B cell (primary cell): ENCODE measurements around the gene ZC3H12C. TPM values are rescaled to one million over a fixed set of nuclear protein-coding genes. Genes with fewer than 3 reads are reported as not detected.

Source experiments
- ATAC-seq: fragments of 200-7000 bp; cut with Tn5 transposase; one replicate; pipeline ENCODE4 v1.10.0; 2021; ENCODE audit warnings: low read depth, mild to moderate bottlenecking, moderate number of reproducible peaks, moderate library complexity
- CTCF ChIA-PET: fragments of 350-600 bp; sonication (Branson Sonifier 250); formaldehyde crosslinking; loops from one replicate; lab custom pipeline; 2021; ENCODE audit warnings: antibody characterized with exemption, inconsistent platforms; lab: Charles Lee
- POLR2A ChIA-PET: fragments of 350-600 bp; sonication (Branson Sonifier 250); formaldehyde crosslinking; loops from one replicate; lab custom pipeline; 2021; ENCODE audit warnings: antibody characterized with exemption; lab: Charles Lee
- DNase-seq: peaks from one replicate; pipeline ENCODE4 v3.0.0; 2013
- H2AFZ ChIP-seq: 2 replicates; pipeline ENCODE4 v1.6.1; 2012; ENCODE audit warnings: mild to moderate bottlenecking, low read depth, low read length; ENCODE audit not compliant: insufficient read depth, poor library complexity, severe bottlenecking
- H3K27ac ChIP-seq, 2 donors: 1 replicate in 1 of 2; 2 replicates in 1 of 2; pipeline ENCODE4 v1.5.1; 2012 to 2013; ENCODE audit warnings: low read length in 2 of 2, mild to moderate bottlenecking in 2 of 2, moderate library complexity in 1 of 2
- H3K27me3 ChIP-seq, 4 experiments: fragments of 200-600 bp in 1 of 4; sonication (generic) in 1 of 4; replicated peaks in 1 of 4; 1 replicate in 2 of 4; 2 replicates in 2 of 4; pipeline versions ENCODE4 v1.6.1 to v1.7.0; 2013 to 2016; ENCODE audit warnings: low read length in 3 of 4, mild to moderate bottlenecking in 2 of 4, mixed read lengths in 1 of 4, moderate library complexity in 1 of 4; ENCODE audit not compliant: insufficient read depth in 4 of 4, control insufficient read depth in 3 of 4; ENCODE audit errors: control extremely low read depth in 1 of 4
- H3K36me3 ChIP-seq, 2 experiments: replicated peaks in 1 of 2; 1 replicate in 1 of 2; 2 replicates in 1 of 2; pipeline versions ENCODE4 v1.6.1 to v1.7.1; 2013; ENCODE audit warnings: low read length in 1 of 2; ENCODE audit not compliant: insufficient read depth in 2 of 2, control insufficient read depth in 1 of 2; ENCODE audit errors: control extremely low read depth in 1 of 2, extremely low read depth in 1 of 2
- H3K4me1 ChIP-seq, 2 donors: fragments of 200-600 bp in 1 of 2; sonication (generic) in 1 of 2; 1 replicate in 1 of 2; 2 replicates in 1 of 2; pipeline versions ENCODE4 v1.5.1 to v1.6.1; 2013 to 2017; ENCODE audit warnings: low read length in 2 of 2; ENCODE audit not compliant: control insufficient read depth in 2 of 2, insufficient read depth in 2 of 2
- H3K4me2 ChIP-seq: replicated peaks from 2 replicates; pipeline ENCODE3; 2012; ENCODE audit warnings: mild to moderate bottlenecking, low read depth, low read length; ENCODE audit not compliant: poor library complexity, severe bottlenecking
- H3K4me3 ChIP-seq, 5 experiments: fragments of 200-600 bp in 1 of 5; sonication (generic) in 1 of 5; 1 replicate in 3 of 5; 2 replicates in 2 of 5; pipeline versions ENCODE4 v1.5.1 to v1.7.0; 2011 to 2016; ENCODE audit warnings: low read length in 4 of 5, mild to moderate bottlenecking in 4 of 5, low read depth in 2 of 5, control low read depth in 1 of 5, moderate library complexity in 1 of 5; ENCODE audit not compliant: insufficient read depth in 1 of 5; ENCODE audit errors: control extremely low read depth in 1 of 5, extremely low read depth in 1 of 5
- H3K79me2 ChIP-seq: fragments of 200-600 bp; sonication (generic); one replicate; pipeline ENCODE4 v1.6.0; 2016; ENCODE audit warnings: low read length; ENCODE audit not compliant: control insufficient read depth, insufficient read depth
- H3K9ac ChIP-seq: fragments of 200-600 bp; sonication (generic); 2 replicates; pipeline ENCODE4 v1.6.1; 2017; ENCODE audit warnings: mild to moderate bottlenecking, low read length, moderate library complexity
- H3K9me3 ChIP-seq, 3 donors: one replicate each; pipeline versions ENCODE4 v1.6.1 to v1.7.1; 2013; ENCODE audit warnings: low read length in 2 of 3; ENCODE audit not compliant: control insufficient read depth in 2 of 3, insufficient read depth in 1 of 3; ENCODE audit errors: control extremely low read depth in 1 of 3
- H4K20me1 ChIP-seq: 2 replicates; pipeline ENCODE4 v1.6.0; 2012; ENCODE audit warnings: mild to moderate bottlenecking, low read length; ENCODE audit not compliant: insufficient read depth, control insufficient read depth, poor library complexity, severe bottlenecking
- H3K27ac Mint-ChIP-seq: one replicate; pipeline ENCODE4 v1.8.0; 2021; ENCODE audit warnings: mixed read lengths
- H3K27me3 Mint-ChIP-seq: one replicate; pipeline ENCODE4 v1.8.0; 2021; ENCODE audit warnings: mixed read lengths
- H3K4me1 Mint-ChIP-seq: one replicate; pipeline ENCODE4 v1.8.0; 2021; ENCODE audit warnings: mixed read lengths
- H3K4me3 Mint-ChIP-seq: one replicate; pipeline ENCODE4 v1.8.0; 2021; ENCODE audit warnings: mixed read lengths
- H3K9me3 Mint-ChIP-seq: one replicate; pipeline ENCODE4 v1.8.0; 2022; ENCODE audit warnings: mixed read lengths; ENCODE audit not compliant: insufficient read depth
- EZH2 ChIP-seq: IDR thresholded peaks from 2 replicates; pipeline ENCODE4 v1.6.1; 2012; ENCODE audit warnings: borderline replicate concordance, low read depth, mild to moderate bottlenecking, moderate library complexity, low read length; ENCODE audit not compliant: insufficient read depth, poor library complexity, severe bottlenecking
- WGBS: methylation state at CpG from one replicate; pipeline ENCODE4 v1.1.5; 2013; ENCODE audit warnings: missing lambda C conversion rate; ENCODE audit not compliant: insufficient coverage; 5-methylcytosine and 5-hydroxymethylcytosine counted together
- intact Hi-C: fragments of 100-400 bp; cut with micrococcal nuclease; formaldehyde crosslinking; loops from one replicate; pipeline ENCODE4 v1.10.0; 2022
- polyA plus RNA-seq: library from polyadenylated mRNA; depleted of rRNA; stranded (reverse); fragments of >200 nt; gene quantifications from 2 replicates; pipeline ENCODE4 v1.2.3, GENCODE V29; 2012
- total RNA-seq, 2 donors: library from RNA; stranded (reverse); fragments of 120-200 nt in 1 of 2; gene quantifications; 1 replicate in 1 of 2; 2 replicates in 1 of 2; pipeline versions ENCODE4 v1.2.3 to v1.2.4, GENCODE V29; 2013 to 2022
- TF ChIP-seq, protein P1 (sequence below): fragments of 200-600 bp; IDR thresholded peaks from one replicate; pipeline ENCODE4 v1.8.0; 2022; ENCODE audit warnings: antibody characterized with exemption, mild to moderate bottlenecking

ZC3H12C gene
- total and polyA plus RNA-seq, 2 donors (not counting 1 experiment from before 2014, with no cell fraction given) = 0.01 to 0.10 TPM

- intact Hi-C loops = no loop called here
- Mint-ChIP-seq H3K4me1 (no peaks in the 10 kb centered on the region), H3K27me3 (peaks cover 13% of the 10 kb centered on the region), H3K9me3 (no peaks in the 10 kb centered on the region), H3K4me3 (no peak overlapping the region), H3K27ac (no peak overlapping the region)
- H3K9ac ChIP-seq = no peak overlapping the region
- no peaks in the 10 kb centered on the region for H3K79me2 ChIP-seq
- no peaks in the 10 kb centered on the region for H4K20me1 ChIP-seq
- H3K36me3 ChIP-seq = no peaks in the 10 kb centered on the region
- H3K4me1 ChIP-seq = no peaks in the 10 kb centered on the region
- ChIA-PET POLR2A (no interaction called here), CTCF (interaction anchor here (0.6 kb wide), 1 partner anchor 71 kb away, joined by 3 read pairs; no protein-coding TSS in a partner anchor)
- no peak overlapping the region for H3K4me2 ChIP-seq
- H3K4me3 ChIP-seq = no peak overlapping the region
- no CpG with 5 or more reads among the region's 5 CpGs for WGBS
- H3K27ac ChIP-seq = no peak overlapping the region
- H3K27me3 ChIP-seq = peaks cover 0 to 9% (median 3%) of the 10 kb centered on the region in 4 experiments
- H3K9me3 ChIP-seq = no peaks in the 10 kb centered on the region
- TF ChIP-seq, protein P1, sequence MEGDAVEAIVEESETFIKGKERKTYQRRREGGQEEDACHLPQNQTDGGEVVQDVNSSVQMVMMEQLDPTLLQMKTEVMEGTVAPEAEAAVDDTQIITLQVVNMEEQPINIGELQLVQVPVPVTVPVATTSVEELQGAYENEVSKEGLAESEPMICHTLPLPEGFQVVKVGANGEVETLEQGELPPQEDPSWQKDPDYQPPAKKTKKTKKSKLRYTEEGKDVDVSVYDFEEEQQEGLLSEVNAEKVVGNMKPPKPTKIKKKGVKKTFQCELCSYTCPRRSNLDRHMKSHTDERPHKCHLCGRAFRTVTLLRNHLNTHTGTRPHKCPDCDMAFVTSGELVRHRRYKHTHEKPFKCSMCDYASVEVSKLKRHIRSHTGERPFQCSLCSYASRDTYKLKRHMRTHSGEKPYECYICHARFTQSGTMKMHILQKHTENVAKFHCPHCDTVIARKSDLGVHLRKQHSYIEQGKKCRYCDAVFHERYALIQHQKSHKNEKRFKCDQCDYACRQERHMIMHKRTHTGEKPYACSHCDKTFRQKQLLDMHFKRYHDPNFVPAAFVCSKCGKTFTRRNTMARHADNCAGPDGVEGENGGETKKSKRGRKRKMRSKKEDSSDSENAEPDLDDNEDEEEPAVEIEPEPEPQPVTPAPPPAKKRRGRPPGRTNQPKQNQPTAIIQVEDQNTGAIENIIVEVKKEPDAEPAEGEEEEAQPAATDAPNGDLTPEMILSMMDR = no peak
- no peak for TF ChIP-seq EZH2
- no peak overlapping the region for H2AFZ ChIP-seq
- DNase-seq = no peak
- no peak for ATAC-seq
Measured at GRCh38 chr11:110168033-110168803, 75.0 kb downstream of the ZC3H12C start.

DNA sequence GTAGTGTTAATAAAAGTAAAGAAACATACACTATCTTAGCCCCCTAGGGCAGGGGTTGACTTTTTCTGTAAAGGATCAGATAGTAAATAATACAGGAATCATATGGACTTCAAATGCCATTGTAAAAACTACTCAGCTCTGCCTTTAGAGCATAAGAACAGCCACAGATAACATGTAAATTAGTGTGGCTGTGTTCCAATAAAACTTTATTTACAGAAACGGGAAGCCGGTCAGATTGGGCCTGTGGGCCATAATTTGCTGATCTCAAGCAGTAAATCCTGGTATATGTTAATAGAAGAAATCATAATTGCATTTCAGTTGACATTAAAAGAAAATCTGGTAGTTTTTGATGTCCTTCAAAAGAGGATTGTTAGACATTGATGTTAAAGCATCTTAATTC, 76.5 kb downstream of the ZC3H12C start:
- H2AFZ ChIP-seq = no peak overlapping the region
- H3K36me3 ChIP-seq = no peaks in the 10 kb centered on the region
- H3K4me3 ChIP-seq = no peak overlapping the region
- no peaks in the 10 kb centered on the region for H3K79me2 ChIP-seq
- H3K9me3 Mint-ChIP-seq = no peaks in the 10 kb centered on the region
- H3K4me1 Mint-ChIP-seq = peaks cover 4% of the 10 kb centered on the region
- no peak overlapping the region for H3K4me2 ChIP-seq
- peaks cover 0 to 11% (median 3%) of the 10 kb centered on the region in 4 experiments for H3K27me3 ChIP-seq
- peaks cover 4 to 6% of the 10 kb centered on the region in 2 donors for H3K4me1 ChIP-seq
- 100% methylated on average over 2 of the region's 2 CpGs for WGBS
- intact Hi-C loops = no loop called here
- no peak overlapping the region for H3K9ac ChIP-seq
- no peaks in the 10 kb centered on the region for H4K20me1 ChIP-seq
- ChIA-PET CTCF (no interaction called here), POLR2A (no interaction called here)
- no peak overlapping the region for H3K27ac ChIP-seq
- H3K27me3 Mint-ChIP-seq = peaks cover 23% of the 10 kb centered on the region
- H3K27ac Mint-ChIP-seq = no peak overlapping the region
- ATAC-seq (no peak), DNase-seq (no peak)
- H3K4me3 Mint-ChIP-seq = no peak overlapping the region
- H3K9me3 ChIP-seq = no peaks in the 10 kb centered on the region
- TF ChIP-seq EZH2 = no peak
- TF ChIP-seq, protein P1 = no peak
